ENCODE results near the gene UTRN.

UTRN gene

DNA sequence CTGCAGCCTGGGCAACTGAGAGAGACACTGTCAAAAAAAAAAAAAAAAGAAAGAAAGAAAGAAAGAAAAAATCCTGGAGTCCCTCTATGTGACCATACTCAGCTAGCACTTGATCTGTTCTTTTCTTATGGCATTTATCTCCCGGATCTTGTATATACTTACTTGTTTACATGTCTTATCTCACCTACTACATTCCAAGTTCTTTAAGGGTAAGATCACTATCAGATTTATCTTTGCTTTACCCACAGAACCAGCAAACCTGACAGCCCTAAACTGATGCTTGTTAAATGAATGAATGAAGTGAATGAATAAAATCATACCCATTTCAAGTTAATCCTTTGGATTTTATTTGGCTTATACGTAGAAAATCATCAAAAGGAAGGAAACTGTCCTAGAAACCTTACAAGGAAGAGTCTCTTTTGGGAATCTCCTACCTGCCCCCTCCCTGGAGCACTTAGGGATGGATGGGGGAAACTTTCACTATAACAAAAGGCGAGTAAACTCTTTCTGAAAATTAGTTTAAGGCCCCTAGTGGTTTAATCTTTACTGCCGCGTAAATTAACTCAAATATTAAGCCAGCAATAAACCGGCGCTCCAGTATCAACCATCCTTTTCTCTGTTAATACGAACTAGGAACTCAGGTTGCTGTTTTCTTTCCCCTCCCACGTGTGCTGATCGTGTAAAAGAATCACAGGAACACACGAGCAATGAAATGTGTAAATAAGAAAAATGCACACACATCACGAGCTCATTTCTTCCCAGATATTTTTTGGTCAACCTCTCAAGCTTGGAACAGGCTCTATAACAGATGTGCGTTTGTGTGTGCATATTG lies 1.3 kb upstream of the UTRN start:
- no peak for DNase-seq

DNA sequence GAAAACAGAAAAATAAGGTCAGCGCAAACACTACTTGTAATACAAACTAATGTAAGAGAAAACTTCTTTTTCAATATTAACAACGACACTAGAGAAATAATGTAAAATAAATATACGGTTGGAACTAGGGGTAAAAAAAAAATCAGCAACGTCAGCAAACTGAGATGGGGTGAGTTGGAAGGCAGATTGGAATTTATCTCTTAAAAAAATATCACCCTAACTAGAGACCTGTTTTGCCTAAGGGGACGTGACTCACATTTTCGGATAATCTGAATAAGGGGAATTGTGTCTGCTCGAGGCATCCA lies 705 bp upstream of the UTRN start:
- no peak for DNase-seq

- DNase-seq = no peak
These were observed 338 bp downstream of the UTRN start for GRCh38 chr6:144285548-144285797.

GRCh38 chr6:144285798-144286502 lies 815 bp downstream of the UTRN start:
- no peak for DNase-seq

- DNase-seq = no peak
These were observed 1.6 kb downstream of the UTRN start for GRCh38 chr6:144286503-144287393.

DNA sequence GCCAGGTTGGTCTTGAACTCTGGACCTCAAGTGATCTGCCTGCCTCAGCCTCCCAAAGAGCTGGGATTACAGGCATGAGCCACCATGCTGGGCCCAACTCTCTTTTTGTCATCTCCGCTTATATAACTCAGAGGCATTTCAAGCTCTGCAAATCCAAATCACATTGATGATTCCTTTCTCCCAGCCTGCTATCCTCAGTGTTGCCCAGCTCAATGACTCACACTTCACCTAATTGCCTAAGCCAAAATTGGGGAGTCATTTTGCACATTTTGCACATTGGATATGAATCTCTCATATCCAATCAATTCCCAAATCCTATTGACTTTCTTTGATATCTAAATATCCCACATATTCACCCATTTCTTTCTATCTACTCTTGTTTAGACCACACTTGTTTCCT lies 3.9 kb downstream of the UTRN start:
- DNase-seq = no peak

- DNase-seq = no peak
These were observed 7.2 kb downstream of the UTRN start for GRCh38 chr6:144292372-144292771.

GRCh38 chr6:144294016-144294415 lies 8.9 kb downstream of the UTRN start:
- no peak for DNase-seq

GRCh38 chr6:144295211-144295610 lies 10.1 kb downstream of the UTRN start:
- no peak for DNase-seq

DNA sequence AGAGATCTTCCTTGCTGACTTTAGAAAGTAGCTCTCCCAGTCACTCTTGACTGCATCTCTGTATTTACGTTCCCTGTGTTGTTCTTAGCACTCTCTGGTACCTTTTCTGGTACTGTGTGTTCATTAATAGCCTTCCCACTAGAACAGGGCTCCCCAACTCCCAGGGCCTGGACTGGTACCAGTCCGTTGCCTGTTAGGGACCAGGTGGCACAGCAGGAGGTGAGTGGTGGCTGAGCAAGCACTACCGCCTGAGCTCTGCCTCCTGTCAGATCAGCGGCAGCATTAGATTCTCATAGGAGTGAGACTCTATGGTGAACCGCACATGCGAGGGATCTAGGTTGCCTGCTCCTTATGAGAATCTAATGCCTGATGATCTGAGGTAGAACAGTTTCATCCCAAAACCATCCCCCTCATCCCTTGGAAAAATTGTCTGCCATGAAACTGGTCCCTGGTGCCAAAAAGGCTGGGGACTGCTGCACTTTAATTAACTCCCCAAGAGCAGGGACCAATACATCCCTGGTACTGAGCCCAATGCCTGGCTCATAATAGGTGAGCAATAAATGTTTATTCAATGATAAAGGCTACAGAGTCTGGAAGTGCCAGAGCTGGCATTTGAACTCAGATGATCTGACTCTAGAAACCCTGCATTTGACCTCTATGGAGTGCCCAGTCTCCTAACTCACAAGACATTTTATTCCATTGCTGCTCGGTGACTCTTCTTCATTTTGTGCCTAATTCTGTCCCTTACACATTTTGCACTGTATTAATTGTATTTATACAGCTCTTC lies 11.0 kb downstream of the UTRN start:
- DNase-seq = no peak

- DNase-seq = no peak
These were observed 11.8 kb downstream of the UTRN start for GRCh38 chr6:144296973-144297372.

DNA sequence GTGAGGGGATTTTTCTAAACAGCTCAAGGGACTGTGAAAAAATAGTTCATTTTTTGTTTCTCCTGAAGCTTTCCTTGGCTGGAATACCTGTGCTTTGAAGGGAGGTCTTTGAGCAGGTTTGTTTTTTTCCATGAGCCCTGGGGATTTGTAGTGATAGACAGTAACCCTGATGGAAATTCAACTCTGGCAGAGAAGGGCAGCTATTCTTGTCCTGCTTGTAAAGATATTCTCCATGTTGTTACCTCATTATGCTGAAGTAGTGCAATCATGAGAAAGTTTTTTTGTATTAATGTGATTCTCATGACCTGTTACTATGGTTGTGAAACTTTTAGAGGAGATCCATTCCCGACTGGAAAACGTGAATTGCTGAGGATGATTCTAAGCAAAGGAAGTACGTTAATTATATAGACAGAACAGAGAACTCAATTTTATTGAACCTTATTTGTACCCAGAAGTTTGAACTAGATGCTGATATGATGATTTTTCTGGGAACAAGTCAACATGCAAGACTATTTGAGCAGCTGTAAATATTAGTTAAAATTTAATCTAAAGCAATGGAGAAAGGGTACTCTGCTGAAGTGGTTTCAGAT lies 12.5 kb downstream of the UTRN start:
- no peak for DNase-seq

- DNase-seq = no peak
These were observed 13.1 kb downstream of the UTRN start for GRCh38 chr6:144298194-144298593.

DNA sequence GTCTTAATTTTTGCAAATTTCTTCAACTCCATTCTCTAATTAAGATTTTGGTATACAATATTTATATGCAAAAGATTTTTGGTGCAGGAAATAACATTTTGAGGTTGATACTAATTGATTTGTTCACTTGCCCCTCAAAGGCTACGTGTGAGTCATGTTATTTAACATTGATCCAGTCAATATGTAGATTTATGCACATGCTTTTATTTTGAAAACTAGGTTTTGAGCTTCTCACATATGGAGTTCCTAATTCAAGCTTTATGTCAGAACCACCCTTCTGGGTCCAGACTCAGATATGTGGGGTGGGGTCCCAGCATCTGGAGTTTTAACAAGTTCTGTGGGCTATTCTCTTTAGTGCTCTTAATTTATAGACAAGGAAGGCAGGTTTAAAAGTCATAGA lies 13.8 kb downstream of the UTRN start:
- DNase-seq = no peak

- DNase-seq = no peak
These were observed 17.7 kb downstream of the UTRN start for GRCh38 chr6:144302701-144303372.

DNA sequence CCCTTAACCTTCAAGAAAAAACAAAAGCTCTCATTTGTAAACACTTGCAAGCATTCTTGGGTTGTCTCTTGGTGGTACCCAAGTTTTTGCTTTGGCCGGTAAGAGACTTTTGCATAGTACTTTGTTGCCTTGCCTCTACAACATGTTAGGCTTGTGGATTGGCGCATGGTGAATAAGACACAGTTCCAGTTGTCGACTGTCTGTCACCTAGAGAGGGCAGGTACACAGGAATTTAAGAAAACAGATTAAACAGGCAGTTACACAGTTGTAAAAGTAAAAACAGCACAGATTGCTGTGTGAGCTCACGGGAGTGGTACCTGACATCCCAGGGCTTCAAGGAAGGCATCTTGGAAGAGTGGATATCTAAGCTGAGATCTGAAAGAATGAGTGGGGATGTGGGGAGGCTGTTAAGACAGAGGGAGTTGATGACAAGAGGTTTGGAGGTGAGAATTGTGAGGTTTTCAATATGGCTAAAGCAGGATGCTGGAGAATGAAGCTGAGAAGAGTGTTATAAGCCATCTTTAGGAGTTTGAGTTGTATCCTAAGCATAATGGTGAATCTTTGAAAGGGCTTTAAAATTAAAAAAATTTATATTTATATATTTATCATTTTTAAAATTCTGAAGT lies 19.2 kb downstream of the UTRN start:
- no peak for DNase-seq

- no peak for DNase-seq
These were observed 20.4 kb downstream of the UTRN start for GRCh38 chr6:144305567-144305966.

GRCh38 chr6:144305985-144306384 lies 20.9 kb downstream of the UTRN start:
- no peak for DNase-seq

DNA sequence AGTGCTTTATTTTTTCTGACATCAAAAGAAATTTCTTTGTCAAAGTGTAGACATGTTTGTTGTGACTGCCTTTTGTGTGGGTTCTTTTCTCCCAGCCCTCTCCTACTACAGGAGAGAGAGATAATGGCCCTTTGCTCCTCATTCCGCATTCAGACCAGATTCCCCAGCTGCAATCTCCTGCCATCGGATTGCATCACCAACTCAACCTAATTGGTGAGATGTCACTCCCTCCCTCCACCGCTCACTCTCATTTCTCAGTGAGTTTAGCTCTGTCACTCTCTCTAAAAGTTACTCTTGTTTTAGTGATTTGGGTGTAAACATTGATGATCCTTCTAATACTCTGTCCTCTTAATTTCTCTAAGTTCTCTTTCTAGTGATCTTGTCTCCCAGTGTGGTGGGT lies 22.7 kb downstream of the UTRN start:
- no peak for DNase-seq

GRCh38 chr6:144310765-144311164 lies 25.6 kb downstream of the UTRN start:
- no peak for DNase-seq

DNA sequence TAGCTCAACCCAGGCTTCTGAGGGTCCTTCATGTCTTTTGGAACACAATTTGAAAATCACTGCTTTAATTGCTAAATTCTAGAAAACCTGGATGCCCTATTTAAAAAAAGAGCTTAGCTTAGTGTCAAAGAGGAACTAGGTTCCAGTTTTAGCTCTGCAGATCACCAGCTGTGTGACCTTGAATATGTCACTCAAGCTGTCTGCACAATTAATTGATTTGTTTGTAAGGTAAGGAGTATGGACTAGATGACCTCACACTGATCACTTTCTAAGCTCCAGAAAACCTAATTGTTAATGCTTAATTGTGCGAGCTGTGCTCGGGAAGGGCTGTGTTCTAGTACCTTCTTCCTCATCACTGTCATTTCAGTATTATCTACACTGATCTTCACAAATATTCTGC lies 26.2 kb downstream of the UTRN start:
- DNase-seq = no peak

DNA sequence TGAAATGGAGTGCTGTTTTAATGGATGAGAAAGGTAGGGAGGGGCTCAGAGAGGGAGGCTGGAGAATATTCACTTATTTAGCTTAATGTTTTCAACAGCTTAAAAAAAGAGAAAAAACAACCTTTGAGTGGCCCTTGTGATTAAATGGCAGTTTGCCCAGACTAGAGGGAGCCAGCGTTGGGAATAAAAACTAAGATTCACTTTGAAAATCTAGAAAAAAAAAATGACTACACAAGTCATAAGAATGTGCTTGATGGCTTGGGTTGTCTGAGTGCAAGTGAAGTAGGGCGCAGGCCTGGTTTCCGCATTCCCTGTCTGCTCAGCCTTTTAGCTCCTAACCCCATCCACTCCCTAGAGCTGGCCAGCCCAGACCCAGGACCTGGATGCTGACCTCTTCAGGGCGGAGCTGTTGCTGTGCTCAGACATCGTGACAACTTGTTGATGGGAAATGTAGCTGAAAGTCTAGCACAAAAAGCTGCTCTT lies 28.9 kb downstream of the UTRN start:
- no peak for DNase-seq
